Lung (tissue), 12 donors: ENCODE results near the gene TUBB. TPM values are rescaled to one million over a fixed set of nuclear protein-coding genes. Genes with fewer than 3 reads are reported as not detected.

Experiments
- ATAC-seq: fragments of 200-7000 bp; cut with Tn5 transposase; one replicate; pipeline ENCODE4 v1.9.1; 2020; ENCODE audit warnings: moderate number of reproducible peaks; ENCODE audit not compliant: insufficient read depth, low FRiP score
- DNase-seq, 3 donors: peaks; one replicate each; pipeline ENCODE4 v3.0.0-alpha.2; 2013 to 2017
- H3K27ac ChIP-seq, 2 donors: one replicate each; pipeline ENCODE4 v1.5.1; 2013; ENCODE audit warnings: mild to moderate bottlenecking in 2 of 2, moderate library complexity in 2 of 2, control low read depth in 1 of 2, inconsistent platforms in 1 of 2, low read depth in 1 of 2, low read length in 1 of 2
- H3K27me3 ChIP-seq, 3 donors: one replicate each; pipeline ENCODE4 v1.5.1; 2013; ENCODE audit warnings: low read length in 2 of 3; ENCODE audit not compliant: control insufficient read depth in 3 of 3, insufficient read depth in 3 of 3
- H3K36me3 ChIP-seq, 4 donors: one replicate each; pipeline ENCODE4 v1.5.1; 2013; ENCODE audit warnings: low read length in 4 of 4, mild to moderate bottlenecking in 1 of 4, moderate library complexity in 1 of 4; ENCODE audit not compliant: control insufficient read depth in 4 of 4, insufficient read depth in 4 of 4
- H3K4me1 ChIP-seq, 5 donors: one replicate each; pipeline ENCODE4 v1.5.1; 2013; ENCODE audit warnings: low read length in 5 of 5, mild to moderate bottlenecking in 2 of 5, moderate library complexity in 1 of 5; ENCODE audit not compliant: control insufficient read depth in 5 of 5, insufficient read depth in 5 of 5
- H3K4me3 ChIP-seq: one replicate; pipeline ENCODE4 v1.5.1; 2013; ENCODE audit warnings: mild to moderate bottlenecking, control low read depth, moderate library complexity
- H3K9ac ChIP-seq, 2 donors: one replicate each; pipeline ENCODE4 v1.5.1; 2013; ENCODE audit warnings: low read length in 2 of 2, control low read depth in 1 of 2; ENCODE audit not compliant: insufficient read depth in 1 of 2
- H3K9me3 ChIP-seq, 4 donors: one replicate each; pipeline ENCODE4 v1.5.1; 2013; ENCODE audit warnings: low read length in 3 of 4, mild to moderate bottlenecking in 1 of 4, moderate library complexity in 1 of 4; ENCODE audit not compliant: control insufficient read depth in 4 of 4, insufficient read depth in 3 of 4
- CTCF ChIP-seq: IDR thresholded peaks from 2 replicates; pipeline ENCODE4 v1.5.1; 2012; ENCODE audit warnings: mild to moderate bottlenecking; ENCODE audit errors: control extremely low read depth, extremely low read depth
- WGBS, 2 donors: extraction: QIAGEN DNeasy Blood & Tissue Kit; methylation state at CpG; one replicate each; pipeline ENCODE4 v1.1.7; 2013; 5-methylcytosine and 5-hydroxymethylcytosine counted together
- polyA plus RNA-seq, 2 donors: library from polyadenylated mRNA; stranded (reverse); fragments of 200-250 nt; gene quantifications; one replicate each; pipeline ENCODE4 v1.2.1, GENCODE V29; 2013
- total RNA-seq, 2 donors: library from RNA; depleted of rRNA in 1 of 2; stranded (reverse); fragments of >200 nt in 1 of 2; gene quantifications; one replicate each; pipeline ENCODE4 v1.2.1, GENCODE V29; 2014 to 2021
- donor health status: control.
- donor health status: control.
- donor health status: Bipolar disorder and iron deficiency.
- donor health status: healthy.
- donor health status: DM: yes; HTN: yes; CAD: no.

The TUBB gene
- total and polyA plus RNA-seq, 4 donors, result 171 to 403 (median 297) TPM

- Histone ChIP-seq H3K9me3 (no peaks in the 10 kb centered on the region), H3K36me3 (peaks cover 4 to 23% (median 15%) of the 10 kb centered on the region in 4 donors), H3K9ac (peak overlapping the region; percentile 43 to 85), H3K4me1 (peaks cover 0 to 29% (median 15%) of the 10 kb centered on the region in 5 donors), H3K4me3 (peak overlapping the region; percentile 74), H3K27me3 (no peaks in the 10 kb centered on the region), H3K27ac (peak overlapping the region; percentile 95 to 98)
- no peak for ATAC-seq
- no peak for TF ChIP-seq CTCF
- DNase-seq, result peak; percentile 56 to 65 (median 57)
- 2 to 3% methylated on average over 55 of the region's 55 CpGs for WGBS, 2 donors
These were observed 23.2 kb downstream of the TUBB start for GRCh38 chr6:30743099-30744053.

DNA sequence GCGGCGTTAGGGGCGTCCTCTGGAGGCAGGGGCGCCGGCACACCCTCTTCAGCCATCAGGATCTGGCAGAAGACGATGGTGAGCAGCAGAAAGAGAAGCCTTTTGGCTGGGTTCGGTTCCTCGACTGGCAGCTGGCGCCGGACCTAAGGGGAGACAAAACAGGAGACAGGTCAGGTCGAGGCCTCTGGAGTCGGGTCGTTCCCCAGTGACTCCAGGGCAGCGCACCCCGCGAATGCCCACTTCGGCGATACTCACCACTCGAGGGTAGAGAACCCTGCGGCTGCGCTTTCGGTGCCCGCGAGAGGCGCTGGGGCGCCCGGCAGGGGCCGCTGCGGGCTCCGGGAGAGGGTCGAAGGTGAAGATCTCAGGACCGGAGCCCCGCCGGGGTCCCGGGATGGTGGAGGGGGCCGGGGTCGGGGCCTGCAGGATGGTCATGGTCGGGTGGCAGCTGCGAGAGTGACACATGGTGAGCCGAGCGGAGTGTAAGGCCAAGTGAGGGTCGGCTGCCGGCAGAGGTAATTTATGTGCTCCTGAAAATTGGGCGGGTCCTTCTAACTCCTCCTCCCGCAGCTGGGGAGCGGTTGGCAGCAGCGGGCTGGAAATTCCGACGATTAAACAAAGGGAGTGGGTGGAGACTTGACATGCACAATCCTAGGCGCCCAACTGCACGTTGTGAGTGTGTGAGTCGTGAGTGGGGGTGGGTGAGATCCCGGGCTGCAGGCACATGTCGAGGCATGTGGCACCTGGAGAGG lies 24.1 kb downstream of the TUBB start, which contains the start of gene IER3:
Gene IER3 (minus strand): TSS at position 494 of the 752 bp plus-strand sequence. CDS start 29 bp downstream, at position 465.
- DNase-seq, result peak; percentile 90 to 94 (median 93)
- Histone ChIP-seq H3K9ac (peak within 1 kb of the TSS; percentile 43 to 85), H3K27me3 (no peaks in the 10 kb centered on the region), H3K36me3 (peaks cover 0 to 17% (median 13%) of the 10 kb centered on the region in 4 donors), H3K4me3 (peak within 1 kb of the TSS; percentile 74), H3K27ac (peak within 1 kb of the TSS; percentile 95 to 98), H3K4me1 (peaks cover 0 to 29% (median 16%) of the 10 kb centered on the region in 5 donors), H3K9me3 (no peaks in the 10 kb centered on the region)
- whole genome bisulfite sequencing, 2 donors, result 1% methylated on average over 53 to 54 of the region's 54 CpGs
- peak; percentile 51 for ATAC-seq
- TF ChIP-seq CTCF, result peak; percentile 25

GRCh38 chr6:30747300-30747687 lies 27.1 kb downstream of the TUBB start:
- Histone ChIP-seq H3K9ac (no peak overlapping the region), H3K27ac (peak overlapping the region in 1 of 2 donors; percentile 46), H3K4me1 (peaks cover 6 to 25% (median 11%) of the 10 kb centered on the region in 5 donors), H3K9me3 (no peaks in the 10 kb centered on the region), H3K4me3 (no peak overlapping the region), H3K36me3 (peaks cover 0 to under 1% (median 0%) of the 10 kb centered on the region in 4 donors), H3K27me3 (no peaks in the 10 kb centered on the region)
- no peak for TF ChIP-seq CTCF
- no peak for DNase-seq
- ATAC-seq, result no peak
- WGBS, 2 donors, result 69 to 86% methylated on average over 1 of the region's 1 CpG
